Activated B cell treated with CpG ODN at 0.5 μM for 24 hours (primary cell): ENCODE results near the gene ZP1. TPM values are rescaled to one million over a fixed set of nuclear protein-coding genes. Genes with fewer than 3 reads are reported as not detected.

Experiments
- ATAC-seq: fragments of 200-7000 bp; cut with Tn5 transposase; one replicate; pipeline ENCODE4 v1.10.0; 2021; ENCODE audit warnings: low read depth, mild to moderate bottlenecking, moderate library complexity
- CTCF ChIA-PET: fragments of 350-600 bp; sonication (Branson Sonifier 250); formaldehyde crosslinking; loops from one replicate; lab custom pipeline; 2021; ENCODE audit warnings: antibody characterized with exemption; lab: Charles Lee
- POLR2A ChIA-PET: fragments of 350-600 bp; sonication (Branson Sonifier 250); formaldehyde crosslinking; loops from one replicate; lab custom pipeline; 2021; ENCODE audit warnings: antibody characterized with exemption; lab: Charles Lee
- DNase-seq: peaks from one replicate; pipeline ENCODE4 v3.0.0; 2022
- H3K27ac Mint-ChIP-seq: one replicate; pipeline ENCODE4 v1.8.0; 2020; ENCODE audit warnings: mixed read lengths
- H3K27me3 Mint-ChIP-seq: one replicate; pipeline ENCODE4 v1.8.0; 2021; ENCODE audit warnings: mixed read lengths
- H3K36me3 Mint-ChIP-seq: one replicate; pipeline ENCODE4 v1.8.0; 2021; ENCODE audit warnings: low read depth, mixed read lengths
- H3K4me1 Mint-ChIP-seq: one replicate; pipeline ENCODE4 v1.8.0; 2021; ENCODE audit warnings: mixed read lengths
- H3K4me3 Mint-ChIP-seq: one replicate; pipeline ENCODE4 v1.8.0; 2020; ENCODE audit warnings: mild to moderate bottlenecking, mixed read lengths
- H3K9me3 Mint-ChIP-seq: one replicate; pipeline ENCODE4 v1.8.0; 2020; ENCODE audit warnings: mixed read lengths
- intact Hi-C: fragments of 100-400 bp; cut with micrococcal nuclease; formaldehyde crosslinking; loops from one replicate; pipeline ENCODE4 v1.15.1; 2024
- total RNA-seq: library from RNA; stranded (reverse); gene quantifications from 2 replicates; pipeline ENCODE4 v1.2.3, GENCODE V29; 2022
- TF ChIP-seq, protein P1 (sequence below): fragments of 200-600 bp; IDR thresholded peaks from one replicate; pipeline ENCODE4 v1.8.0; 2022; ENCODE audit warnings: antibody characterized with exemption, mild to moderate bottlenecking

ZP1 gene
- total RNA-seq, 1 donor from 2014 or later, result not detected

DNA sequence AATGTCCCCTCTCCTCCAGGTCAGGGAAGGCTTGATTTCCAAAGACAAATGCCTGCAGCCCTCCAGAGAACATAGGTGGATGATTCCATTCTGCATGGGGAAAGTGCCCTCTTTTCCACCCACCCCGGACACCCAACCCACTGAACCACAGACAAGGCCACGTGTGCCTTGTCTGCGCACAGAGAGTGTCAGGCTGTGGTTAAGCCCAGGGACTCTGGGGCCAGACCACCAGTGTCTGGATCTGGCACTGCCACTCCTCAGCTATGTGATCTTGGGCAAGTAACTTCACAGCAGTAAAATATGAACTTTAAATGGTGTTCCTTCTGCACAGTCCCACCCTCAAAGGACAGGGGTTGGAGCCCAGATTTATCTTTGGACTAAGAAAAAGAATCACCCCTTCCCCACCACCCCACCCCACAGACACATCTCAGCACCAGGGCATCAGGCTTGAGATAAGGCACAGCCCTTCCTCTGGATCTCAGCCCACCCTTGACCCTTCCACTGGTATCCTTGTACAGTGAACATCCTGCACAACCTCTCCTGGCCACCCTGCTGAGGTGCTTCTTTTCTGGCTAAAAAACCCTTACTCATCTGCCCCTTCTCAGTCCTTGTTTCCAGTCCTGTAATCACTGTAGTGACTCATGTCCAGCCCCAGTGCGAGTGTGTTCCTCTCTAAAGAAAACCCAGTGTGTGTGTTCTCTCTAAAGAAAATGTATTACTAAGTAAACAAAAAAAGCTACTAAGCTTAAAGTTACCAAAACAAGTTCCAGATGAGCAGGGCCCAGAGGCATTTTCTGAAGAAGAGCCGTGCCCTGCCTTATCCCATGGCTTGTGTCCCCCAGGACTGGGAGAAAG lies 9.7 kb upstream of the ZP1 start:
- POLR2A ChIA-PET, result no interaction called here
- no peak for DNase-seq
- Mint-ChIP-seq H3K36me3 (peaks cover 11% of the 10 kb centered on the region), H3K27me3 (no peaks in the 10 kb centered on the region), H3K4me3 (no peak overlapping the region), H3K27ac (no peak overlapping the region), H3K9me3 (no peaks in the 10 kb centered on the region), H3K4me1 (peaks cover 12% of the 10 kb centered on the region)
- intact Hi-C loops, result no loop called here
- TF ChIP-seq, protein P1, sequence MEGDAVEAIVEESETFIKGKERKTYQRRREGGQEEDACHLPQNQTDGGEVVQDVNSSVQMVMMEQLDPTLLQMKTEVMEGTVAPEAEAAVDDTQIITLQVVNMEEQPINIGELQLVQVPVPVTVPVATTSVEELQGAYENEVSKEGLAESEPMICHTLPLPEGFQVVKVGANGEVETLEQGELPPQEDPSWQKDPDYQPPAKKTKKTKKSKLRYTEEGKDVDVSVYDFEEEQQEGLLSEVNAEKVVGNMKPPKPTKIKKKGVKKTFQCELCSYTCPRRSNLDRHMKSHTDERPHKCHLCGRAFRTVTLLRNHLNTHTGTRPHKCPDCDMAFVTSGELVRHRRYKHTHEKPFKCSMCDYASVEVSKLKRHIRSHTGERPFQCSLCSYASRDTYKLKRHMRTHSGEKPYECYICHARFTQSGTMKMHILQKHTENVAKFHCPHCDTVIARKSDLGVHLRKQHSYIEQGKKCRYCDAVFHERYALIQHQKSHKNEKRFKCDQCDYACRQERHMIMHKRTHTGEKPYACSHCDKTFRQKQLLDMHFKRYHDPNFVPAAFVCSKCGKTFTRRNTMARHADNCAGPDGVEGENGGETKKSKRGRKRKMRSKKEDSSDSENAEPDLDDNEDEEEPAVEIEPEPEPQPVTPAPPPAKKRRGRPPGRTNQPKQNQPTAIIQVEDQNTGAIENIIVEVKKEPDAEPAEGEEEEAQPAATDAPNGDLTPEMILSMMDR, result no peak
- ATAC-seq, result no peak
- CTCF ChIA-PET, result no interaction called here

DNA sequence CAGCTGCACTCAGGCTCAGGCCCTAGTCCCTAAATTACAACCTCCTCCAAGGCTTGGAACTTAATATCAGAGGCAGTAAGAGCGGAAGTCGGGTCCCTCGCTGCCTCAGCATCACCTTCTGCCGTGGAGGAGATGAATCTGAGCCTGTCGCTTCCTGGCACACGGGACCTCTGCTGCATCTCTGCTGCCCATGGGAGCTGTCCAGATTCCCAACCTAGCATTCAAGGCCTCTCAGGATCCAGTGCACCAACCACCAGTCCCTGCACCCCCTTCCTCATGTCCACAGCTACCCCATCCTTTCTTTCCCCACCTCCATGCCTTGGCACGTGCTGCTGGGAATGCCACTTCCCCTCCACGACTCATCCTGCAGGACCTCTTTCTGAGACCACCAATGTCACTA lies 9.1 kb upstream of the ZP1 start:
- H3K4me3 Mint-ChIP-seq, result no peak overlapping the region

DNA sequence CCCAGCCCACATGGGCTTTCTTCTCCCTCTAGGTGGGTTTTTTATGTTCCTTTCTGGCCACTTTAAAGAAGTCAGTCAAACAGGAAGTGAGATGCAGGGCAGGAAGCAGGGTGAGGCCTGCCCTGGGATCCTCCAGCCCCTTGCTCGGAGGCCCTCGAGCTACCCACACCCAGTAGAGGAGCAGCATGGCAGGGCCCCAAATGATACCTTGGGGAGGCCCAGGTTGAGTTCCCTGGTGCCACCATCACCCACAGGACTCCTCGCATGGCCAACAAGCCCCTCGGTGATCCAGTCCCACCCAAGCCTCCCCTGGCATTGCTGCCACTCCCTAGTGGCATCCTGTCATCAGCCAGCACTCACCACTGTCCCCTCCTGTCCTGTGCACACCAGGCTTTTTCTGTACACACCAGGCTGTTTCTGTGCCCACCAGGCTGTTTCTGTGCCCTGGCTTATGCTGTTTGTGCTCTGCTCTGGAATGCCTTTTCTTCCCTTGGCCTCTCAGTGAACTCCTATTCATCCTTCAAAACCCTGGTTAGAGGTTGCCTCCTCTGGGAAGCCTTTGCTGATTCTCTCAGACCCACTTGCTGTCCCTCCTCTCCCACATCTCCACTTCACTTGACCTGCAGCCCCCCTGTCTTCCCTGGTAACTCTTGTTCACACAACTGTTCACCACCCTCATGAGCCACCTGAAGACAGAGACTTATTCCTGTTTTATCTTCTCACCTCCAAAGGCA lies 8.4 kb upstream of the ZP1 start:
- peaks cover 2% of the 10 kb centered on the region for H3K36me3 Mint-ChIP-seq
- TF ChIP-seq, protein P1, result no peak
- no peak overlapping the region for H3K27ac Mint-ChIP-seq
- CTCF ChIA-PET, result no interaction called here
- intact Hi-C loops, result no loop called here
- no peaks in the 10 kb centered on the region for H3K27me3 Mint-ChIP-seq
- DNase-seq, result no peak
- POLR2A ChIA-PET, result no interaction called here
- H3K9me3 Mint-ChIP-seq, result no peaks in the 10 kb centered on the region
- ATAC-seq, result no peak
- no peak overlapping the region for H3K4me3 Mint-ChIP-seq
- peaks cover 12% of the 10 kb centered on the region for H3K4me1 Mint-ChIP-seq

More for the DNA sequence above, 9.1 kb upstream of the ZP1 start:
- ATAC-seq, result no peak
- no peak for DNase-seq
- Mint-ChIP-seq H3K36me3 (peaks cover 9% of the 10 kb centered on the region), H3K4me1 (peaks cover 12% of the 10 kb centered on the region), H3K9me3 (no peaks in the 10 kb centered on the region), H3K27ac (no peak overlapping the region), H3K27me3 (no peaks in the 10 kb centered on the region)
- POLR2A ChIA-PET, result no interaction called here
- intact Hi-C loops, result no loop called here
- CTCF ChIA-PET, result no interaction called here
- TF ChIP-seq, protein P1, result no peak

DNA sequence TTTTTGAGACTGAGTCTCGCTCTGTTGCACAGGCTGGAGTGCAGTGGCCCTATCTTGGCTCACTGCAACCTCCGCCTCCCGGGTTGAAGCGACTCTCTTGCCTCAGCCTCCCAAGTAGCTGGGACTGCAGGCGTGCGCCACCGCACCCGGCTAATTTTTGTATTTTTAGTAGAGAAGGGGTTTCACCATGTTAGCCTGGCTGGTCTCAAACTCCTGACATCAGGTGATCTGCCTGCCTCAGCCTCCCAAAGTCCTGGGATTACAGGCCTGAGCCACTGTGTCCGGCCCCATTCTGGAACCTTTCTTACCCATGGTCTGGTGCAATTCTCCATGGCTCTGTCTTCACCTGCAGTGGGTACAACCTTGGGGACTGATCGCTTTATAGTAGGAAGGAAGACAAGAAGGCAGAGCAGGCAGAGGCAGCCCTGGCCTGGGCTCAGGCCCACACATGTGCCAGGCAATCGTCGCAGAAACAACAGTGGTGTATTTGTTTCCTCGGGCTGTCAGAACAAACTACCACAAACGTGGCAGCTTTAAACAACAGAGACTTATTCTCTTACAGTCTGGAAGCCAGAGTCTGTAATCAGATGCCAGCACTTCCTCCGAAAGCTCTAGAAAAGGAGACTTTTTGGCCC lies 7.6 kb upstream of the ZP1 start:
- Mint-ChIP-seq H3K4me1 (peaks cover 12% of the 10 kb centered on the region), H3K27ac (no peak overlapping the region), H3K27me3 (no peaks in the 10 kb centered on the region), H3K9me3 (no peaks in the 10 kb centered on the region), H3K4me3 (no peak overlapping the region), H3K36me3 (no peaks in the 10 kb centered on the region)
- TF ChIP-seq, protein P1, result no peak
- intact Hi-C loops, result no loop called here
- DNase-seq (no peak), ATAC-seq (no peak)
- ChIA-PET POLR2A (no interaction called here), CTCF (no interaction called here)

DNA sequence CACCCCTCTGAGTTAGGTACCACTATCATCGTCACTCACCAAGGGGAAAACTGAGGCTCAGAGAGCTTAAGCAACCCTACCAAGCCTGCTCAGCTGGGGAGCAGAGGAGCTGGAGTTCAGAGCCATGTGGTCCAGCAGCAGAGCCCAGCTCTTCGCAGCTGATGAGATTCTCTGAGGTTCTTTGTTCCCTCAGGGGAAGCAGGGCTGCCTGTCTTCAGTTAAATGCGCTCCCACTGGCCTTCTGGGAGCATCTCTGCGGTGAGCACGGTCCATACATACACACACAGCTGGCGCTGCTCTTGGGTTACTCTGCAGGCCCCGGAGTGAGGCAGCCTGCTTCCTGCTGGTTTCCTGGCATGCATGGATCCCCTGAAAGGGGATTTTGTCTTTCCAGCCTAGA lies 6.4 kb upstream of the ZP1 start:
- Mint-ChIP-seq H3K9me3 (no peaks in the 10 kb centered on the region), H3K36me3 (no peaks in the 10 kb centered on the region), H3K27me3 (no peaks in the 10 kb centered on the region), H3K4me1 (peaks cover 12% of the 10 kb centered on the region), H3K4me3 (no peak overlapping the region), H3K27ac (no peak overlapping the region)
- TF ChIP-seq, protein P1, result no peak
- no peak for ATAC-seq
- ChIA-PET POLR2A (no interaction called here), CTCF (no interaction called here)
- DNase-seq, result no peak
- intact Hi-C loops, result no loop called here
